Hepatocyte (in vitro differentiated cells): ENCODE results near the gene NOL6.

Source experiments
- CTCF ChIP-seq: fragments of 200-600 bp; sonication (generic); IDR thresholded peaks from 2 replicates; pipeline ENCODE4 v1.5.1; 2016; ENCODE audit warnings: antibody characterized with exemption, mild to moderate bottlenecking; ENCODE audit not compliant: poor library complexity
- EZH2 ChIP-seq: fragments of 200-600 bp; sonication (generic); IDR thresholded peaks from 2 replicates; pipeline ENCODE4 v1.6.1; 2016; ENCODE audit warnings: antibody characterized with exemption, mild to moderate bottlenecking, borderline replicate concordance

- no peak for TF ChIP-seq CTCF
- TF ChIP-seq EZH2 = no peak
These were observed 1.4 kb downstream of the NOL6 start for GRCh38 chr9:33472171-33472880.
